Stimulated activated CD4-positive, alpha-beta T cell treated with anti-CD3 and anti-CD28 coated beads, Interleukin-1b, Interleukin-23, amount 100 ng/mL, for 4 hours (primary cell): ENCODE data around the gene GALNT11.
"Not testable (repeated sequence)": the region's sequence is repeated elsewhere in the genome, so short reads cannot be mapped to it uniquely, and the experiment has no call there.

Experiments used
- DNase-seq, 2 donors: peaks; one replicate each; pipeline ENCODE4 v3.0.0-alpha.2; 2020; ENCODE audit warnings: low read depth in 2 of 2

GALNT11 gene

GRCh38 chr7:152025077-152025936, at the start of gene GALNT11:
Gene GALNT11, plus strand, starts transcription at chr7:152025674. Its CDS starts 68,554 bp downstream, at chr7:152094228.
- DNase-seq = peak; percentile 84 to 89

GRCh38 chr7:151978616-151979015, 46.9 kb upstream of the GALNT11 start:
- no peak for DNase-seq

- DNase-seq = no peak
These were observed 44.3 kb upstream of the GALNT11 start for GRCh38 chr7:151981223-151981622.

GRCh38 chr7:151982806-151983205, 42.7 kb upstream of the GALNT11 start:
- no peak for DNase-seq

GRCh38 chr7:151984612-151985011, 40.9 kb upstream of the GALNT11 start:
- DNase-seq = no peak

DNA sequence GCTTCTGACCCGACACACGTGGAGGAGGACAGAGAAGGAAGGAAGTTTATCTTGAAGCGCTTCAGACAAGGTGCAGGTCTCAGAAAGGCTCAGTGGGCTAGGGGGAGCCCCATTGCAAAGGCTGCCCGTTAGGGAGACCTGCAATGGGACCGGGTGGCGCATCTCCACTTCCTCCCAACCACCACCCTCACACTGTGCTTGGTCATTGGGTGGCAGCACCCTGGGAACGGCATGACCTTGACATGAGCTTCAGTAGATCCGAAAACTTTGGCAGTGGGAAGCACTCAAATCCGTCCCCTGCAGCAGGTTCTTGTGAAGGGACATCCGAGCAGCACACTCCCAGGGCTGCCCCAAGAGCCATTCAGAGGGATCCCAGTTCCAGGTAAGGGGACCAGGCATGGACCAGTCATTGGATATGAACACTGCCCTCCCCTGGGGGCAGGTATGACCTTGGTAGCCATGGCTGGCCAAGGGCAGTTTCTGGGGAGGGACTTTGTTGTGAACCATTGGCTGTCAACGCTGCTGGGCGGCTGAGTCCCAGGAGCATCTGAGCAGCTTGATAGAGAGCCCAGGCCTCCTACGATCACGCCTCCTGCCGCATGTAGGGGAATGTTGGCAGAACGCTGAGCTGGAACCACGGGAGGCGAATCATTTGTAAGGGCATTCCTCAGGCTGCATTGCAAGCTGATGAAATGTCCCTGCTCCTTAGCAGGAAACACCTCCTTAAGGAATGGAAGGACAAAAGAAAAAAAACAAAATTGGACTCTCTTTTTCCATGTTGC, 37.5 kb upstream of the GALNT11 start:
- no peak for DNase-seq

DNA sequence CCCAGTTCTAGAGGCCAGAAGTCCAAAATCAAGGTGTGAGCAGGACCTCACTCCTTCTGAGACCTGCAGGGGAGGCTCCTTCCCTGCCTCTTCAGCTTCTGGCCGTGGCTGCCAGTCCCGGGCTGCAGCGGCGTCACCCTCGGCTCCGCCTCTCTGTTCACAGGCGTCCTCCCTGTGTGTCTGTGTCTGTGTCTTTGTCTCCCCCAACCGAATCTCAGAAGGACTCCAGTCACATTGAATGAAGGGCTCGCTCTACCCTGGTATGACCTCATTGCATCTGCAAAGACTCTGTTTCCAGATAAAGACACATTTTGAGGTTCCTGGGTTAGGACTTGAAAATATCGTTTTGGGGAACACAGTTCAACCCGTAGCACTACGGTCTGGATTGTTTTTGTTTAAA, 33.1 kb upstream of the GALNT11 start:
- DNase-seq = peak in 1 of 2 donors; percentile 8

DNA sequence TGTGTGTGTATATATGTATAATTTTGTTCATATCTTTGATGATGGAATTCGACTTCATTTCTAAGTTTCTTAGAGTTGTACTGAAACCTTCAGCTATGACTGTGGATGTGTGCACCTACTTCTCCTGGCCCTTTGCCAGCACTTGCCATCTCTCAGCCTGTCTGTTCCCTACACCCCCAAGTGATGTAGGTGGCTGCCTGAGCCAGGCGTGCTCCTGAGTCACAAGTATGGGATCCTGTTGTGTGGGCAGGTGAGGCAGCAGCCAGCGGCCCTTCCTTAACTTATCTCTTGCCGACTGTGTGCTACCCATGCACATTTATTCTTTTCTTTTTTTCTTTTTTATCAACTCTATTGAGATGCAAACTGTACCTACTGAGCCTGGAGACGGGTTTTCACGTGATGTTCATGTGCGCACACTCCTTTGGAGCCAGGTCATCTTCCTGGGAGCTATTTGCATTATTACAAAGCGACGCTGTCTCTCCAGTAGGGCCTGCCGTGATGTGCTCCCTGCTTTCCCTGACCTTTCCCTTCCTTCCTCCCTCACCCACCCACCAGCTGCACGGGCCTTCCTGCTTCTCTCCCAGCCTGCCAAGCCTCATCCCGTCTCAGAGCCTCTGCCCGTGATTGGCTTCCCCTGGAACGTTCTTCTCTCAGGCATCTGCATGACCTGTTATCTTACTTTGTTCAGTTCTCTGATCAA, 31.3 kb upstream of the GALNT11 start:
- DNase-seq = peak in 1 of 2 donors; percentile 2

DNA sequence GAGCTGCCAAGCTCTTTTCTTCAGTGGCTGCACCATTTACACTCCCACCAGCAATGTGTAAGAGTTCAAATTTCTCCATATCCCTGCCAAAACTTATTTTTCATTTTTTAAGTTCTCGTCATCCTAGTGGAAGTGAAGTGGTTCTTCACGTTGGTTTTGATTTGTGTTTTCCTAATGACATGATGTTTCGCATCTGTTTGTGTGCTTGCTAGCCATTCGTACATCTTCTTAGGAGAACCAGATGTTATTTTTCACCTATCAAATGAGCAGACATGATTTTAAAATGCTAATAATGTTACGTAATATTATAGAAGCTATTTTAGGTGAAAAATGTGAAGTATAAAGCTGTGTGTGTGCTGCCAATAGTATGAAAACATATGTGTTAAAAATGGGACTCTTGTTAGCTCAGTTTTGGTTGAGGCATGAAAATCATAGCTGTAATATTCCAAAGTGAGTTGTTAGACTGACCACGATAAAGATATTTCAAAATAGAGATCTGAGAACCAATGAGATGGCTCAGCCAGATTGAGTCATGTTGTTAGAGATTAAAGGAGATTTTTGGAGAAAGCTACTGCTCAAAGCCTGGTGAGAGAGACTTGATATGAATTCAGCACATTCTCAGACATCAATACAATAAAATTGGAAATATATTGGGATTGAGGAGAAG, 25.9 kb upstream of the GALNT11 start:
- DNase-seq = no peak

GRCh38 chr7:152000191-152000590, 25.3 kb upstream of the GALNT11 start:
- no peak for DNase-seq

DNA sequence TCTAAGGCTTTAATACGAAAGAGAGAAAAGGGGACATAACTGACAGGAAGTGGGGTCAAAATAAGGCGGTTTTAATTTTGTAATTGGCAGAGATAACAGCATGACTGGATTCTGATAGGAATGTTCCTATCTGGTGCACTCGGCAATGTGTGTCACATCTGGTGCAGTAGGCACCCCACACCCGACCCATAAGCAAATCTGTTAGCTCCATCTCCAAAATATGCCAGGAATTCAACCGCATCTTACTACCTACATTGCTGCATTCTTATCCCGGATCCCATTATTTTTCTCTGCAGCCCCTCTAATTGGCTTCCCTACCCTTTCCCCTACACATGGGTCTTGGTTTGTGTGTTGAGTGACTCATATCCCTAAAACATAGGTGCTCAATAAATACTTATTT, 19.1 kb upstream of the GALNT11 start:
- DNase-seq = no peak

DNA sequence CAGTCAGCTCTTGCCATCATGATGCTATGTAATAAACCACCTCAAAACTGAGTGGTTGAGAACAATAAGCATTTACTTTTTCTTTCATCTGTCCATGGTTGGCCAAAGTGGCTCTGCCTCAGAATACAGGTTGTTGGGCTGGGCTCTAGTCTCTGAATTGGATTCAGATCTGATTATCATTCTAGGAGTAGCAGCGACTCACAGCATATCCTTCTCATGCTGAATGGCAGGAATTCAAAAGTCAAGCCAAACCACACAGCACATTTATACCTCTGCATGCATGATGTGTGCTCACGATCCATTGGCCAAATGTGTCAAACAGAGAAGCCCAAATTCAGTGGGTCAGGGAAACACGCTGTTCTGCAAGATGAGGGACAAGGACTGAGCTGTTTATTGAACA, 13.6 kb upstream of the GALNT11 start:
- no peak for DNase-seq

DNA sequence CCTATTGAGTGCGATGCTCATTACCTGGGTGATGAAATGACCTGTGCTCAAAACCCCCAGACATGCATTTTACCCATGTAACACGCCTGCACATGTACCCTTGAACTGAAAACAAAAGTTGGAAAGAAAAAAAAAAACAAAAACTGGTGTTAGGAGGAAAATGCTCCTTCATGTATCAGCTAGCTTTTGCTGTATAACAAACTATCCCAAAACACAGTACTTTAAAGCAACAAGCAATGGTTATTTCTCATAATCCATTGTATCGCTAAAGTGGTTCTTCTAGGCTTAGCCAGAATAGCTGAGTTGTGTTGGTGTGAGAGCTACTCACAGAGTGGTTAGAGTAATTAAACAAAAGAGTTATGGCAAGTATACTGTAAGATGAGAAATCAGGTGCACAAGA, 12.2 kb upstream of the GALNT11 start:
- DNase-seq = no peak

DNA sequence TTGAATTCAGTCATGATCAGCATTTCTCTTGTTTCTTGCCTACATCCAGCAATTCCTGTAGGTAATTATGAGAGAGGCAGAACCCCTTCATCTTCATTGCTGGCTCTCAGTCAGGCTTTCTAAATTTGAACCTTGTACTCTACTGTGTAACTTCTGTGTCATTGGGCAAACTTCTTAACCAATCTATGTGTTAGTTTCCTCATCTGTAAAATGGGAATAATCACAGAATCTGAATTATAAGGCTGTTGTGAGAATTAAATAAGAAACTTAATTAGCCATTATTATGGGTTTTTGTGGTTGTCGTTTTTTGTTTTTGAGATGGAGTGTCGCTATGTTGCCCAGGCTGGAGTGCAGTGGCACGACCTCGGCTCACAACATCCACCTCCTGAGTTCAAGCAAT, 11.5 kb upstream of the GALNT11 start:
- no peak for DNase-seq

GRCh38 chr7:152014722-152015121, 10.8 kb upstream of the GALNT11 start:
- DNase-seq = no peak

- DNase-seq = no peak
These were observed 9.9 kb upstream of the GALNT11 start for GRCh38 chr7:152015600-152015999.

DNA sequence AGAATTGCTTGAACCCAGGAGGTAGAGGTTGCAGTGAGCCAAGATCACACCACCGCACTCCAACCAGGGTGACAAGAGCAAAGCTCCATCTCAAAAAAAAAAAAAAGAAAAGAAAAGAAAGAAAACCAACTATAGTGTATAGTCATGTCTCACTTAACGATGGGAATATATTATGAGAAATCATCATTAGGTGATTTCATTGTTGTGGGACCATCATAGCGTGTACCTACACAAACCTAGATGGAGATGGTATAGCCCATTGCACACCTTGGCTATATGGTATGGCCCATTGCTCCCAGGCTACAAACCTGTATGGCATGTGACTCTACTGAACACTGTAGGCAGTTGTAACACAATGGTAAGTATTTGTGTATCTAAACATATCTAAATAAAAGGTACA, 8.5 kb upstream of the GALNT11 start:
- no peak for DNase-seq

- DNase-seq = not testable (repeated sequence)
These were observed 7.8 kb upstream of the GALNT11 start for GRCh38 chr7:152017683-152018082.

DNA sequence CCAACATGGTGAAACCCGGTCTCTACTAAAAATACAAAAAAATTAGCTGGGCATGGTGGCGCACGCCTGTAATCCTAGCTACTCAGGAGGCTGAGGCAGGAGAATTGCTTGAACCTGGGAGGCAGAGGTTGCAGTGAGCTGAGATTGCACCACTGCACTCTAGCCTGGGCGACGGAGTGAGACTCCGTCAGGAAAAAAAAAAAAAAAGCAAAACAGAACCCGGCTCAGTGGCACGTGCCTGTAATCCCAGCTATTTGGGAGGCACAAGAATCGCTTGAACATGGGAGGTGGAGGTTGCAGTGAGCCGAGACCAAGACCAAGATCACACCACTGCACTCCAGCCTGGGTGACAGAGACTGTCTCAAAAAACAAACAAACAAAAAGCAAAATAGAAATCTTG, 3.7 kb upstream of the GALNT11 start:
- DNase-seq = not testable (repeated sequence)

DNA sequence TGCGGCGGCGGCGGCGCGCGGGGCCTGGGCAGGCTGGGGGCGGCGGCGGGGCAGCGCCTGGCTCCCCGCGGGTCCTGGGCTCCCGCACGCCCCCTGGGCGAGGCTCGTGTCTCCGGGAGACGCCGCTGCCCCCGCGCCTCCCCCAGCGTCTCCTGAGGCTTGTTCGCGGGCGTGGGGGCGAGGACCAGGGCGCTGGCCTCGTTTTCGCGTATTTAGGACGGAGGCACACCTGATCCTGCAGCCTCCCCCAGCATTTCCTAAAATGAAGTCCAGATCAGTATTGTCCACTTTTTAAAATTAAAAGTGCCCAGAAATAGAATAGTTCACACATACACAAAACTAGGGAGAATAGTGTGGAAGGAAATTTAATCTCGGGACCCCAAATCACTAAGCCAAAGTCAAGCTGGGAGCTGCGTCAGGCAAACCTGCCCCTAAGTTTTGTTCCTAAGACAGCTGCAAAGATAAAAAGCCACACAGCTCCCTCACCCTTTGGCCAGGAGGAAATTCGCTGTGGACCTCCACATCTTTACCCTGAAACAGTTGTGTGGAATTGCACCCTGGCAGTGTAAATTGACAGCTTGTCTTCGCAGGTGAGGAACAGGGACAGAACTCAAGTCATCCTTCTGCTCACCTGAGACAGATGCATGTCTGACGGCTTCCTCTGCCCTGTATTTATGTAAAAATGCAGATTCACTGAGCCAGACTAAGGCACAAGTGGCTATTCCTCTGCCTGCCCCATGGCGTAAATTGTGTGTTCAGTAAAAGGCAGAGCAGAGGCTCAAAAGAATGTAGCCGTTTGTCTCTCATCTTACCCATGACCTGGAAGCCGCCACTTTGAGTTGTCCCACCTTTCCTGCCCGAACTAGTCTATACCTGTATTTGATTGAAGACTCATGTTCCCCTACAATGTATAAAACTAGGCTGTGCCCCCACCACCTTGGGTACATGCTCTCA, 740 bp downstream of the GALNT11 start:
- DNase-seq = no peak
